GM12892 (cell line): Measurements from ENCODE around the gene FBXO38.

ENCODE experiments used
- POLR2A ChIP-seq: IDR thresholded peaks from 2 replicates; pipeline ENCODE4 v1.6.1; 2011; ENCODE audit warnings: low read depth, low read length, control low read depth
- POLR2AphosphoS5 ChIP-seq: IDR thresholded peaks from 2 replicates; pipeline ENCODE4 v1.6.1; 2011; ENCODE audit warnings: low read depth, low read length, control low read depth
- TAF1 ChIP-seq: IDR thresholded peaks from 2 replicates; pipeline ENCODE4 v1.6.1; 2011; ENCODE audit warnings: low read depth, mild to moderate bottlenecking, control low read depth, low read length, borderline replicate concordance

DNA sequence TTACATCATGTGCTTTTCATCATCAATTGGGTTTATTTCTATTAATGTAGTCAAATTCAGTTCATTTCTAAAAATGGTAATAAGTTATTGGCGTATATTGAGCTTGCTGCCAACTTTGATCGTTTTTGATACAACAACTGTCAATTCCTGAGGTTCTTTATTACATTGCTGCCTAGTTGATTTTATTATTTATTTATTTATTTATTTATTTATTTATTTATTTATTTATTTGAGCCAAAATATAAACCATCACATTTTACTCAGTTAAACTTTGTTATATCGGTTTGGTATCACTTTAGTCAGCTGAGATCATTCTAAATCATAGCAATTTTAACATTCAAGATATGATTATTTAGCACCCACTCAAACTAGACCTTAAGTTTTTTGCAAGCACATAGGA is 100.0 kb downstream of the FBXO38 start:
- no peak for TF ChIP-seq POLR2AphosphoS5
- no peak for TF ChIP-seq POLR2A
- TF ChIP-seq TAF1 = no peak
